ENCODE measurements around the gene NOTCH2. TPM values are rescaled to one million over a fixed set of nuclear protein-coding genes. Genes with fewer than 3 reads are reported as not detected.

The NOTCH2 gene
- total RNA-seq, 1 donor from 2014 or later = 159 TPM

DNA sequence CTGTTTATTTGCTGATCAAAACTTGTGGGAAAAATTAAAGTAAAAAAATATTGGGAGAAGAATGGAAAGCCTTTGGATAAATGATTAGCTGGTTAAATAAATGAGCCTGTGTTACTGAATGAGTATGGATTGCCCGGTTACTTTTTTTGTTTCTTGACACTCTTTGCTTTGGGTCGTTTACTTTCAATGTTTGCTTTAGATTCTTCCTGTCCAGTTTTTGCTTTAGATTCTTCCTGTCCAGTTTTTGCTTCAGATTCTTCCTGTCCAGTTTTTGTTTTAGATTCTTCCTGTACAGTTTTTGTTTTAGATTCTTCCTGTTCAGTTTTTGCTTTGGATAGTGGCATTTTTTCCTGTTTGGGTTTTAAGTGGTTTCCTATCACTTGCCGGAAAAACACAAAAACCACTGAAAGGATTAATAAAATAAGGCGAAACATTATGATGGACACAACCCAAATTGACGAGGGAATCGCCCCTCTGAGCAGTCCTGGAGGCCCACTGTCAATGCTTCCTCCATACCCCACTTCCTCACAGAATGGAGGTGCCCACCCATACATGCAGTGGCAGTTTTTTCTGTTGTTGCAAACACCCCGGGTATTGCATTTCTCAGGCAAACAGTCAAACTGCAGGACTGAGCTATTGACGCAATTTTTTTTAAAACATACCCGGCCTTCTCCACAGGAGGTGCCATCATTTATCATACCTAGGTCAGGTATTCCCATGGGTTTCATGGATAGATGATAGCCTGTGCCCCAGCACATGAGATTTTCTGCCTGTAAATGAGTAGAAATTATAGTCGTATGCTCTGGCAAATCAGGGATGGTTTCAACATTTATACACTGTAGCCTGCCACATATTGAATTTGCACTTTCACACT, 175.4 kb downstream of the NOTCH2 start:
- no peak for ATAC-seq
- intact Hi-C loops (cut with DNase I) = no loop called here
- no peak for DNase-seq (ENCODE audit: low spot score)

DNA sequence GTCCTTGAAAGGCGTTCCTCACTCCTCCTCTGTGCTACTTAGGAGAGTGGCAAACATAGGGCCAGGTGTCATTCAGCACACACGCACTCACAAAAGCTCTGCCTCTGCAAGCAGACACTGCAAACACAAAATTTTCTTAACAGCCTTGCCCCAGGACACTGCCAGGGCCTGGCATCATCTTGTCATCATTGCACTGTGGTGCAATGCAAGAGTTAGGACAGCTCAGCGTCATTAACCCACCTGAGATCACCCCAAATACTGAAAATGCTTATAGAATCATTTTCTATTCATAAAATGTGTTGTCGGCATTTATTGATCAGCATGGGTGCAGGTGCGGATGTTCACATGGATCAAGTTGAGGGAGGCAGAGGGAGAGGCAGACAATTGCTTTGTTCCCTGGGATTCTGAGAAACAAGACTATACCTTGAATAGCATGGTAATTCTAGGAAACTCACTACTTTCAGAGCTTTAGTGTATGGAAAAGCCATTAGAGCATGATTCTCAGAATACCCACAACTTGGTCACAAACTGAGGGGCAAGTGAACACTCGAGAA, 176.1 kb downstream of the NOTCH2 start:
- intact Hi-C loops (cut with DNase I) = no loop called here
- DNase-seq (ENCODE audit: low spot score) (no peak), ATAC-seq (no peak)

DNA sequence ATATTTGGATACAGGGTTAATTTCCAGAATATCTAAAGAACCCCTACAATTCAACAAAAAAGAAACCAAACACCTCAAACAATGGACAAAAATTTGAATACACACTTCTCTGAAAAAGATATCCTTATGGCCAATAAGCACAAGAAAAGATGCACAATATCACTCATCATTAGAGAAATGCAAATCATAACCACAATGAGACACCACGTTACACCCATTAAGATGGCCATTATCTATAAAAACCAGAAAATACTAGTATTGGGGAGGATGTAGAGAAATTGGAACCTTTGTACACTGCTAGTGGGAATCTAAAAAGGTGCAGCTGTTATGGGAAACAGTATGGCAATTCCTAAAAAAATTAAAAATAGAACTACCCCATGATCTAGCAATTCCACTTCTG, 178.1 kb downstream of the NOTCH2 start:
- intact Hi-C loops (cut with DNase I) = no loop called here
- no peak for DNase-seq (ENCODE audit: low spot score)
- ATAC-seq = no peak

DNA sequence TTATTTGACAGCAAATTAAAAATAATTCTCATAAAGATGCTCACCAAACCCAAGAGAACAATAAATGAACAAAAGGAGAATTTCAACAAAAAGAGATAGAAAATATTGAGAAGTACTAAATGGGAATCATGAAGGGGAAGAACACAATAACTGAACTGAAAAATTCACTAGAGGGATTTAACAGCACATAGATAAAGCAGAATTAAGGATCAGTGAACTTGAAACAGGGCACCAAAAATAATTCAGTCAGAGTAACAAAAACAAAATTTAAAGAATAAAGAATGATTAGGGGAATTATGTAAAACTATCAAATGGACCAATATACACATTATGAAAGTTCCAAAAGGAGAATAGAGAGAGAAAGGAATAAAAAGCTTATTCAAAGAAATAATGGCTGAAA, 181.0 kb downstream of the NOTCH2 start:
- intact Hi-C loops (cut with DNase I) = no loop called here
- no peak for ATAC-seq

DNA sequence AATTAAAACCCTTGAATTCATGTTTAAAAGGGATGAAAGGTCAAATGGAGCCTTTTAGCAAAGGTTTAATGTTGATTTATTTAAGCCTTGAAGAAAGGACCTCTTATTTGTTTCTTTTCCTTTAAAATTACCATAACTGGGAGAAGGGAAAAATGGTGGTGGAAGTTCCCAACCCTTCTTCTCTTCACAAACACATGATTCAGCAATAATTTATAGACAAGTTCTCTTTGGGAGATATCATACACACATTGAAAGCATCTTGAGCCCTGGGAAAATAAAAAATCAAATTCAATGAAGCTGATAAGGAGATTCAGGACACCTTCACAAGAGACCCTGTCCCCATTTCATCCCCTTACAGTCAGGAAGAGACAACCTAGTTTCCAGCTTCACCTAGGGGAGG, 182.0 kb downstream of the NOTCH2 start:
- no peak for DNase-seq (ENCODE audit: low spot score)
- intact Hi-C loops (cut with DNase I) = no loop called here
- no peak for ATAC-seq

More for the DNA sequence above, 181.0 kb downstream of the NOTCH2 start:
- no peak for DNase-seq (ENCODE audit: low spot score)

DNA sequence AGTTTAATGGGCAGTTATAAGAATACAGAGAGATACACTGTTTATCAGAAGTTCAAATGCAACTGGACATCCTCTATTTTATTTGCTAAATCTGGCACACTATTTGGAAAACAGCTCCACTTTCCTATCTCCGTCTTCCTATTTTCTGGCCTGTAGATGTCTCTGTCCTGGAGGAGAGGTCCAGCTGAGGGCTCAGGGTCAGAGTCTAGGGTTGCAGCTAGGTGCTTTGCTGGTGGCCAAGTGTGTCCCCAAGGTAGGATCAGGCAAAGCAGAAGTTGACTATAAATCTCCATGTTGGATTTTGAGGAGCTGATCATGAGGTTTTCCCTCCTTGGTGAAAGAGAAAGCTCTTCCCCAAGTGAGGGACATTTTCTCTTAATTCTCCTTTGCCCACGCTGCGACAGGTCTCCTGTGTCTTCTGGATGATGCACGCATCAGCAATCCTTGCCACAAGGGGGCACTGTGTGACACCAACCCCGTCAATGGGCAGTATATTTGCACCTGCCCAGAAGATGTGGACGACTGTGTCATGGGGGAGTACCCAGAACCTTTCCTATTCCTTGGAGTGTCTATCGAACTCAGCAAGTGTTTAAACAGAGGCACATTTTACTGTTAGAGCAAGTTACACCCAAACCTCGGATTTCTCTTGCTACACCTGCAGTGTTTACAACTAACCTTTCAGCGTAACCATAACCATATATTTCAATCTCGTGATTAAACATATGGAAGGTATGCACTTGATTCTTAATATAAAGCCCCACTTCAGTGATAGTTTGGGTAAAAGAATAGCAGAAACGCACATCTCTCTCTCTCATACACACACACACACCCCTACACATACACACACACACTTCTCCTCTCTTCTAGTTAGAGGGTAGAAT, 183.3 kb downstream of the NOTCH2 start:
- ATAC-seq (no peak), DNase-seq (ENCODE audit: low spot score) (peak; percentile 67)
- intact Hi-C loops (cut with DNase I) = no loop called here

DNA sequence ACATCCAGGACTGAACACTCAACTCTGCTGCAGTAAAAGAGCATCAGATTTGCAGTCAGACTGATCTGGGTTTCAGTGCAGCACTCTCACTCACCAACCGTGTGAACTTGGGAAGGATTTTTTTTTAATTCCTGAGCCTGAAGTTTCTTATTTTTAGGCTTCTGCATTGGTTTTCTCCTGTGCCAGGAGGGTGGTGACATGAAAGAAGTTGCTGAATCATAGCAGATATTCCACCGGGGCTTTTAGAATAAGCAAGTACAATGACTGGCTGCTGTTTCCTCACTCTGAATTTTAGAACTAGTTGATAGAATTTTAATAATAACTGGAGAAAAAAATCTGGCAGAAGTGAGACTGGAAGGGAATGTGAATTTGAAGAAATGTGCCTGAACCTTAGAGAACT, 184.8 kb downstream of the NOTCH2 start:
- ATAC-seq = peak; percentile 56
- intact Hi-C loops (cut with DNase I) = no loop called here
- no peak for DNase-seq (ENCODE audit: low spot score)

DNA sequence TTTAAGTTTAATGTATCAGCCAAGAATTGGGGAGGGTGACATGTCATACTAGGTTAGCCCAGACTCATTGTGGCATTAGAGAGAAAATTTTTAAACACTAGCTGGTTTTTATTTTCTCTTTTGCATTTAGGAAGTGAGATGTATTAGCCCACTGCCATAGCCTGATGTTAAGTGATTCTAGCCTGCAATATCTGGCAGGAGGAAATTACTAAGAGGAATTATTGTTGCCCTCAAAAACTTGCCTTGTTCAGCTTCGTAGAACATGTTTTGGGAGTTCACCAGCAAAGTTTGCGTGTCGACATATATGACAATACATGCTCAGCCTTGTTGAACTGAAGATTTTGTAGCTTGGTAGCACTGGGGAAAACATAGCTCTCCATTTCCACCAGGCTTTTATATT, 185.6 kb downstream of the NOTCH2 start:
- intact Hi-C loops (cut with DNase I) = no loop called here
- ATAC-seq (no peak), DNase-seq (ENCODE audit: low spot score) (no peak)

DNA sequence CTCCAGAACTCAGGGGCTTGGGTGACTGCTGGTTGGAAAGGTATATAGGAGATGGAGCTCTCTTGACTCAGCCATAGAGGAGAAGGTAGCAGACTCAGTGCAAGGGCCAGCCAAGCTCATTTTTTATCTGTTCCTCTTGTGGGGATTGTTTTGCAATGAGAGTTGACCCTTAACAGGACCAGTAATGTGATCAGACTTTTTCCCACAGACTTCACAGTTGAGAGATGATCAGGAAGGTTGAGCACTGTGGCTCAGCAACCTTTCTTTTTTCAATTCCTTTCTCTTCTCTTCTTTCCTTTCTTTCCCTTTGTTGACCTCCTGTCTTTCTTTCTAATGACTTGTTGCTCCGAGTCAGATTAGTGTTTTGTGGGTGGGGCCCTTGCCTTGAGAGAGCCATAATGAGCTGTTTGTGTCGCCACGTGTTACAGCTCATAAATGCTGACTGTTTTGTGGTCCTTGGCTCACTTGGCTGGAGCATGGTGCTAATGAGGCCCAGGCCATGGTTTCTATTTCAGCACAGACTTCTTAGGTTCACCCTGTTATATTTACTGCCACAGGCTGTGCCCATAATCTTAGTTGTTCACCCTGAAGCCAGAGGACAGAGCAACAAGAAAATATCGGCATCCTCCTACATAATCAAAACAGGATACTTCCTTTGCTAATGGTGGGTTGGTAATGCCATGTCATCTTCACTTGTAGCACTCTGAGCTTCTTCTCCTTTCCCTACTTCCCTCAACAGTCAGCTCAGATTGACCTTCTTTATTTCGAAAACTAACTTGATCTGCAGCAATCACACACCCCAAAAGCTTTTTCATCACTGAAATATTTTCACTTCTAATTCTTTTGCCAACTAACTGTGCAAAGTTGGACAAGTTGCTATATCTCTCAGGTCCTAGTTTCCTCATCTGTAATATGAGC, 187.1 kb downstream of the NOTCH2 start:
- DNase-seq (ENCODE audit: low spot score) = no peak
- ATAC-seq = peak; percentile 82
- intact Hi-C loops (cut with DNase I) = no loop called here

DNA sequence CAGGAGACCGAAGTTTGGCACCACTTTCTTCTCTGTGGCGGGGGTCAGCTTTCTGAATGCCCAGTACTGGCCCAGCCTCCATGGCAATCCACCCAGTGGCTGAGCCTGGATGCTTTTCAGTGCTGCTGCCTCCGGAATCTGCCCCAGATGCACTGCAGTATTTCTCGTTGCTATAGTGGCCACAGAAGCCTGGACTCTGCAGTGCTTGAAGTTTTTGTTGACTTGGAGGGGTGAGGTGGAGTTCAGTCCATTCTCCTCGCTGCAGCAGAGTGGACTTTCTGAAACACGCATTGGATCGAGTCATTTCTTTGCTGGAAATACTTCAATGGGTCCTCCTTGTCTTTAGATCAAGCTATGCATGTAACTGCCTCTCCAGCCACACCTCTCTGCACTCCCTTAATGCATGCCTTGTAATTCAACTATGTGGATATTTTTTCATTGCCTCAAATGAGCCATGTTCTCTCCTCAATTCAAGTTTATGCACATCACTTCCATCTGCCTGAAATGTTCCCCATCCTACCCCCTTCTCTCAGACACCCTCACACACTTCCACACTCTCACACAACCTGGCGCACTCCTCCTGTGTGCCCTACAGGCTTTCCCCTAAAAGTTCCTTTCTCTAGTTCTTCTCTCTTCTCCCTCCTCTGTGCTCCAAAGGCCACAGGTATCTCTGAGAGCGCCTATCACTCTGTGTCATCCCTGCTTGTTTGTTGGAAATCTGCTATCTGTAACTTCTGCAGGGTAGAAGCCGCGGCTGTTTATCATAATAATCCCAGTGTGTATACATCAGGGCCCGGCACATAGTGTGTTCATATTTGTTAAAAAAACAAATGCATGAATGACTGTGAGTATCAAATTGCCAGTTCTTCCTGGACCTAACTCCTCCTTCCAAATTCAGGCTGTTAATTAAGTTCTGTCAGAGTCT, 189.7 kb downstream of the NOTCH2 start:
- ATAC-seq = no peak
- intact Hi-C loops (cut with DNase I) = no loop called here

DNA sequence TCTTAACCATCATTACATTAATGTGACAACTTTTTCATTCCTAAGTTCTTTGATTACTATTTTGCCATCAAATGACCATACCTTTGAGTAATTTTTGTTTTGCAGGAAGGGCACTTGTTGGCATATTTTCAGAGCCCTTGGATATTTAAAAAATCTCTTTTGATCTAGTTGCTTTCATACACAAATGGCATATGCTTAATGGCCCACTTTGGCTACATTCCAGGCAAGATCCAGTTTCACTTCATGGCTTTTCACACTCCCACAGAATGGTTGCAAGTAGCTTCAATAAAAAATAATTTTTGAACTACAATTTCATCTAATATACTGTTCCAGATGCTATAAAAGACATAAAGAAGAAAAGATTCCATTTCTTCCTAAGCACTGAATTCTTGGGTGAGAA, 191.3 kb downstream of the NOTCH2 start:
- DNase-seq (ENCODE audit: low spot score) (no peak), ATAC-seq (no peak)
- intact Hi-C loops (cut with DNase I) = no loop called here

More for the DNA sequence above, 189.7 kb downstream of the NOTCH2 start:
- DNase-seq (ENCODE audit: low spot score) = no peak

DNA sequence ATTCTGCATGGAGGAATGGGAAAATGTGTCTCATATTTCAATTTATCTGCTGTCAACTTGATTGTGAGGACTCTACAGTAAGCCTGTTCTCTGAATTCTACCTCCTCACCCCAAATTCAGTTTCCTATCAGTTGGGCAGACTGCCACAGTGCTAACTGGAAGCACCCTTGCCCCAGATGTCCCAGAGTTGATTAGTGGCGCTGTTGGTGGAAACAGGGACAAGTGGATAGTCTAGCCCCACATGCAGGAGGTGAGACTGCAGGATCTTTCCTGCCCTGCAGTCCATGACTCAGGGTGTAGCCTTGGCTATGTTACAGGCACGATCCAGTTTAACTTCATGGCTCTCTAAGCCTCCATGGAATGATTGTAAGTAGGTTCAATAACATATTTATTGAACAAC, 195.3 kb downstream of the NOTCH2 start:
- intact Hi-C loops (cut with DNase I) = no loop called here
- ATAC-seq = no peak
- DNase-seq (ENCODE audit: low spot score) = no peak

DNA sequence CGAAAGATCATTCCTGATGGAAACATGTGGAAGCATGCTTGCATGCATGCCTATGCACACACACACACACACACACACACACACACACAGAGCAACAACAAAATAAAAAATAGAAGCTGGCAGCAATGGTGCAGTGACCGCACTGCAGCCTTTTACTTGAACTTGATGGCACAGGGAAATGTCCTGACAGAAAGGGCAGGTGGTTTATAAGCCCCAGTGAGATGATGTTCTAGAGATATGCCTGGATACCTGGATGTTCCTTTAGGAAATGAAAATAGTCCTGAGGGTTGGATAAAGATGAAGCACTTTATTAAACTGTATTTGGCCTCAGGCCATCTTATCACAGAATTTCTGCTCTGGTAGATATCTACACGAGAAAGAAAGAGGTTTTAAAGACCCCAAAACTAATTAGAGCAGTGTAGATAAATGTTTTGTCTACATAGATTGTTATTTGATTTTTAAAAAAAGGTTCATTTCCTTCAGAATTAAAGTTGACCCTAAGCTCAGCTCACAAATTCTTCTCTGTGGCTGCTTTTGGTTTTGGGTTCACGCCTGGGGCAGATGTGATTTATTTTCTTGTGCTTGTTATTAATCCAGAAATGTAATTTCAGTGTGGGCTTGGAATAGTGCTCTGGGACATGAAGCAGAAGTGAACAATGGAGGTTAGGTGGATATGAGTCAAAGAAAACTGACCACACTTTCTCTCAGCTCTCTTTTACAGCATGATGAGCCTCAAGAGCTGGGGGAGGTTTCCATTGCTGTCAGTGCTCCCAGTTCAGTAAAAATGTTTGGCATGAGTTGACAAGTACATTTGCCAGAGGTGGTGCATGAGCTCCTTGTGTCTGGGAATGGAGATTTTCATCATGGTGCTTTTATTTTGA, 196.1 kb downstream of the NOTCH2 start:
- intact Hi-C loops (cut with DNase I) = no loop called here
- DNase-seq (ENCODE audit: low spot score) = no peak
- ATAC-seq = peak; percentile 93

DNA sequence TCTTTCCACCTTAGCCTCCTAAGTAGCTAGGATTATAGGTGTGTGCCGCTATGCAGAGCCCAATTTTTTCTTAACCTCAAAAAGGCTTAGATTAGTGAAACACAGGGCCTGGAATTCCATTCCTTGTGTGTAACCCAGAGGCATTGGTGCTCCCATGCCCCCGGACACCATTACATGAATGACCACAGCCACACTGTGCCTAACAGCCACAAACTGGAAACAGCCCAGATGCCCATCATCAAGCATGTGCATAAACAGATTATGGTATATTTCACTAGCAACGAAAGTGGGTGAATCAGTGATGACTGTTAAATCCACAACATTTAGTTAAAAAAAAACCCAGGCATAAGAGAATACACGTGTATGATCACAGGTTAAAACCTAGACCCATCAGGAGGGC, 197.6 kb downstream of the NOTCH2 start:
- ATAC-seq = no peak
- intact Hi-C loops (cut with DNase I) = no loop called here

DNA sequence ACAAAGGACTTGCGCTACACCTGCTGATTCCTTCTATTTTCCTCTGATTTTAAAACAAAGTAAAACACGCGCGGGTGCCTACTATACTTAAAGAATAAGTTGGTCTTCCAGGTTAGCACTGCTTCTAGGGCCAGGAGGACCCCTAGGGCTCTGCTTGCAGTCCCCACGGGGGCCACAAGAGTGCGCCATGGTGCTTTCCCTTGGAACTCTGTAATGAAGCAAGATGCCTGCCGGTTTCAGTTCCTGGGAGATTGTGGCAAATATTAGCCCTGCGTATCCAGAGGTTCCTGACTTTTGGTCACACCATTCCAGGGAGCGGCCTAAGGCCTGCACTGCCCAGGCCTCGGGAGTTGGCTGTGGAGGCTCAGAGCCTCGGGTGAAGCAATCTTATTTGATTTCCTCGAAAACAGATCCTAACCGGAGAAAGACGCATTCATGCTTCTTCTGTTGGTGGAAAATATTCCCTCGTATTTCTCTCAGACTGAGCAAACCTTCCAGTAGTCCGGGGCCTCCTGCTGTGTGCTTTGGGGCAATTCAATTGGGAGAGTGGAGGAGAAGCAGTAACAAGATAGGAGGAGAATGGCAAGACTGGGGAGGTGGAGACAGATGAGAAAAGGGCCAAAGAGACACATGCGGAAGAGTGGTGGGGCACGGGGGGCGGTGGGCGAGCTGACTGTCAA, 198.4 kb downstream of the NOTCH2 start:
- ATAC-seq (peak; percentile 90), DNase-seq (ENCODE audit: low spot score) (peak; percentile 91)
- intact Hi-C loops (cut with DNase I) = no loop called here

More for the DNA sequence above, 197.6 kb downstream of the NOTCH2 start:
- DNase-seq (ENCODE audit: low spot score) = no peak

DNA sequence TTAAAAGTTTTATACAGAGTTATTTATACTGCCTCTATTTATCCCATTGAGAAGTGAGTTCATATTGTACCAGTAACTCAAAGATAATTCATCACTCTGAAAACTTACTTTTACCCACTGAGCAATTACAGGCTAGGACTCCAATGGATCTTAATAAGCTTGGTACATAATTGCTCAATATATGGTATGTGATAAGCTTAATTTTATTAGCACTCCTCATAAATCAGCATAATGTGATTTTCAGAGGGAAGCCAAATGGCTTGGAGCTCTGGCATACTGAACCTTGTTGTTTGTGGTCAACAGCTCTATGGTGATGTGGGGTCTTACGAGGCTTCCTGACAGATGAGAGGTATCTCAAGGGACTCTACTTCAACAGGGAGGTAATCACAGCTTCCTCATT, 199.5 kb downstream of the NOTCH2 start:
- DNase-seq (ENCODE audit: low spot score) (no peak), ATAC-seq (no peak)
- intact Hi-C loops (cut with DNase I) = no loop called here

All from sciatic nerve (tissue), 2 donors.